IMR-90 (cell line): ENCODE measurements around the gene PAPSS1. TPM values are rescaled to one million over a fixed set of nuclear protein-coding genes. Genes with fewer than 3 reads are reported as not detected.
A peak's percentile ranks its signal among the peaks of the same experiment; 100 is the strongest.

Source experiments
- ATAC-seq: fragments of 200-7000 bp; cut with Tn5 transposase; 2 replicates; pipeline ENCODE4 v1.9.1; 2020; ENCODE audit warnings: low read depth, mild to moderate bottlenecking, moderate library complexity
- BruUV-seq: library from RNA; stranded (reverse); fragments of 400-500 nt; replicated peaks from 2 replicates; lab custom pipeline; 2021; lab: Mats Ljungman, UMichigan
- CTCF ChIA-PET: fragments of 300-600 bp; formaldehyde crosslinking; extraction: SDS; loops from one replicate; lab custom pipeline; 2021; ENCODE audit warnings: antibody characterized with exemption; lab: Yijun Ruan, JAX
- POLR2A ChIA-PET: fragments of 300-600 bp; sonication (Branson Sonifier 250); formaldehyde crosslinking; loops from one replicate; lab custom pipeline; 2022; ENCODE audit warnings: antibody characterized with exemption; ENCODE audit not compliant: unreplicated experiment; lab: Charles Lee
- DNase-seq: peaks from one replicate; pipeline ENCODE4 v3.0.0; 2013
- H2AFZ ChIP-seq: replicated peaks from 2 replicates; pipeline ENCODE3; 2013; ENCODE audit warnings: low read length, mild to moderate bottlenecking; ENCODE audit not compliant: poor library complexity
- H2AK5ac ChIP-seq: 2 replicates; pipeline ENCODE4 v1.6.1; 2013; ENCODE audit warnings: low read depth, low read length, inconsistent platforms
- H2AK9ac ChIP-seq: replicated peaks from 2 replicates; pipeline ENCODE3; 2013; ENCODE audit warnings: mild to moderate bottlenecking, low read depth, low read length, moderate library complexity; ENCODE audit not compliant: poor library complexity
- H2BK120ac ChIP-seq: 2 replicates; pipeline ENCODE4 v1.6.1; 2013; ENCODE audit warnings: low read depth, low read length, inconsistent platforms
- H2BK15ac ChIP-seq: 3 replicates; pipeline ENCODE4 v1.6.1; 2013; ENCODE audit warnings: low read depth, low read length, inconsistent platforms
- H2BK20ac ChIP-seq: 2 replicates; pipeline ENCODE4 v1.6.1; 2013; ENCODE audit warnings: low read depth, mild to moderate bottlenecking, inconsistent platforms, low read length, moderate library complexity
- H2BK5ac ChIP-seq: 2 replicates; pipeline ENCODE4 v1.6.1; 2013; ENCODE audit warnings: mild to moderate bottlenecking, low read depth, low read length, inconsistent platforms; ENCODE audit not compliant: poor library complexity, severe bottlenecking
- H3K14ac ChIP-seq: replicated peaks from 2 replicates; pipeline ENCODE4 v1.6.1; 2013; ENCODE audit warnings: low read depth, low read length, inconsistent platforms
- H3K18ac ChIP-seq: 2 replicates; pipeline ENCODE4 v1.6.1; 2013; ENCODE audit warnings: low read depth, low read length, control low read depth
- H3K23ac ChIP-seq: 2 replicates; pipeline ENCODE4 v1.6.1; 2013; ENCODE audit warnings: low read depth, low read length, inconsistent platforms
- H3K27ac ChIP-seq: 2 replicates; pipeline ENCODE4 v1.5.1; 2013; ENCODE audit warnings: mild to moderate bottlenecking, control low read depth, low read length; ENCODE audit not compliant: insufficient read depth
- H3K27me3 ChIP-seq: 2 replicates; pipeline ENCODE4 v1.6.1; 2013; ENCODE audit warnings: low read length; ENCODE audit not compliant: control insufficient read depth, insufficient read depth
- H3K36me3 ChIP-seq: 2 replicates; pipeline ENCODE4 v1.6.1; 2013; ENCODE audit warnings: low read length, mixed read lengths; ENCODE audit not compliant: control insufficient read depth, insufficient read depth
- H3K4ac ChIP-seq: 2 replicates; pipeline ENCODE4 v1.6.1; 2013; ENCODE audit warnings: low read depth, low read length, inconsistent platforms
- H3K4me1 ChIP-seq: 2 replicates; pipeline ENCODE4 v1.6.1; 2013; ENCODE audit warnings: low read length, mixed read lengths; ENCODE audit not compliant: control insufficient read depth, insufficient read depth
- H3K4me2 ChIP-seq: 2 replicates; pipeline ENCODE4 v1.6.1; 2013; ENCODE audit warnings: low read depth, mild to moderate bottlenecking, control low read depth, low read length, moderate library complexity
- H3K4me3 ChIP-seq: 2 replicates; pipeline ENCODE4 v1.5.1; 2013; ENCODE audit warnings: low read depth, mild to moderate bottlenecking, control low read depth, low read length, moderate library complexity; ENCODE audit not compliant: insufficient read depth
- H3K56ac ChIP-seq: 2 replicates; pipeline ENCODE4 v1.6.1; 2013; ENCODE audit warnings: low read length, inconsistent platforms; ENCODE audit not compliant: insufficient read depth; ENCODE audit errors: extremely low read depth
- H3K79me1 ChIP-seq, 2 experiments: 2 replicates each; pipeline ENCODE4 v1.6.1; 2013; ENCODE audit warnings: low read length in 2 of 2, inconsistent platforms in 1 of 2, low read depth in 1 of 2
- H3K9ac ChIP-seq: 2 replicates; pipeline ENCODE4 v1.6.1; 2013; ENCODE audit warnings: low read depth, low read length, control low read depth
- H3K9me1 ChIP-seq: 2 replicates; pipeline ENCODE4 v1.6.1; 2013; ENCODE audit warnings: low read length, inconsistent platforms; ENCODE audit not compliant: insufficient read depth
- H3K9me3 ChIP-seq: 2 replicates; pipeline ENCODE4 v1.6.1; 2013; ENCODE audit warnings: low read length; ENCODE audit not compliant: control insufficient read depth, insufficient read depth
- H4K20me1 ChIP-seq: 2 replicates; pipeline ENCODE4 v1.6.1; 2013; ENCODE audit warnings: low read length, inconsistent platforms; ENCODE audit not compliant: insufficient read depth
- H4K5ac ChIP-seq: 2 replicates; pipeline ENCODE4 v1.6.1; 2013; ENCODE audit warnings: mild to moderate bottlenecking, low read depth, low read length, control low read depth
- H4K8ac ChIP-seq, 2 experiments: 2 replicates each; pipeline ENCODE4 v1.6.1; 2013; ENCODE audit warnings: low read depth in 2 of 2, low read length in 2 of 2, control low read depth in 1 of 2, inconsistent platforms in 1 of 2
- H4K91ac ChIP-seq: 2 replicates; pipeline ENCODE4 v1.6.1; 2013; ENCODE audit warnings: low read depth, low read length, inconsistent platforms; ENCODE audit not compliant: insufficient read depth
- BHLHE40 ChIP-seq: fragments of 150-350 bp; IDR thresholded peaks from 2 replicates; pipeline ENCODE4 v1.6.1; 2016; ENCODE audit warnings: mild to moderate bottlenecking, low read depth, low read length
- CEBPB ChIP-seq: IDR thresholded peaks from 2 replicates; pipeline ENCODE4 v1.6.1; 2012; ENCODE audit warnings: low read depth, low read length, improper control_type of control experiment
- CHD1 ChIP-seq: IDR thresholded peaks from 2 replicates; pipeline ENCODE4 v1.6.1; 2012; ENCODE audit warnings: low read depth, low read length, improper control_type of control experiment
- FOS ChIP-seq: fragments of 150-350 bp; IDR thresholded peaks from 2 replicates; pipeline ENCODE4 v1.6.1; 2016; ENCODE audit warnings: low read depth, low read length
- MAFK ChIP-seq: IDR thresholded peaks from 2 replicates; pipeline ENCODE4 v1.6.1; 2012; ENCODE audit warnings: low read depth, low read length, improper control_type of control experiment
- MAZ ChIP-seq: IDR thresholded peaks from 2 replicates; pipeline ENCODE4 v1.6.1; 2012; ENCODE audit warnings: low read depth, mild to moderate bottlenecking, low read length, improper control_type of control experiment, moderate library complexity, borderline replicate concordance
- NFE2L2 ChIP-seq: fragments of 150-350 bp; IDR thresholded peaks from 2 replicates; pipeline ENCODE4 v1.6.1; 2016; ENCODE audit warnings: low read depth, mild to moderate bottlenecking, low read length
- POLR2A ChIP-seq: IDR thresholded peaks from 2 replicates; pipeline ENCODE4 v1.6.1; 2012; ENCODE audit warnings: mild to moderate bottlenecking, low read depth, low read length
- RAD21 ChIP-seq: IDR thresholded peaks from 2 replicates; pipeline ENCODE4 v1.6.1; 2012; ENCODE audit warnings: low read length, improper control_type of control experiment
- RCOR1 ChIP-seq: IDR thresholded peaks from 2 replicates; pipeline ENCODE4 v1.6.1; 2012; ENCODE audit warnings: mild to moderate bottlenecking, low read length, improper control_type of control experiment; ENCODE audit not compliant: insufficient replicate concordance
- RFX5 ChIP-seq: IDR thresholded peaks from 2 replicates; pipeline ENCODE4 v1.8.0; 2012; ENCODE audit warnings: low read depth, mild to moderate bottlenecking, low read length, moderate library complexity
- WGBS, 2 experiments: methylation state at CpG; one replicate each; pipeline versions ENCODE4 v1.1.5 to v1.1.7; 2013; ENCODE audit warnings: missing lambda C conversion rate in 2 of 2; ENCODE audit not compliant: insufficient read length in 1 of 2; ENCODE audit errors: extremely low coverage in 2 of 2; 5-methylcytosine and 5-hydroxymethylcytosine counted together
- dilution Hi-C: fragments of 300-500 bp; cut with HindIII; formaldehyde crosslinking; loops from one replicate; pipeline ENCODE4 v1.14.3; 2018; ENCODE audit warnings: low sequenced_read_pairs; ENCODE audit not compliant: unreplicated experiment
- in situ Hi-C: fragments of 300-500 bp; cut with MboI; formaldehyde crosslinking; loops from 3 replicates; pipeline ENCODE4 v1.14.3; 2019; ENCODE audit warnings: low sequenced_read_pairs, inconsistent platforms, mixed read lengths
- intact Hi-C: fragments of 100-400 bp; cut with micrococcal nuclease; formaldehyde crosslinking; loops from 2 replicates; pipeline ENCODE4 v1.10.0; 2022
- polyA plus RNA-seq, 3 experiments: library from polyadenylated mRNA; depleted of rRNA; stranded (reverse); fragments of >200 nt; gene quantifications; 2 replicates each; pipeline ENCODE4 v1.2.3, GENCODE V29; 2012; ENCODE audit warnings: low replicate concordance in 1 of 3
- total RNA-seq: library from RNA; depleted of rRNA; stranded (reverse); fragments of >200 nt; gene quantifications from 2 replicates; pipeline ENCODE4 v1.2.3, GENCODE V29; 2012
- TF ChIP-seq, protein P1 (sequence below): fragments of 150-350 bp; IDR thresholded peaks from 2 replicates; pipeline ENCODE4 v1.6.1; 2016; ENCODE audit warnings: low read depth, mild to moderate bottlenecking, low read length, moderate library complexity, borderline replicate concordance
- TF ChIP-seq, protein P2 (sequence below): fragments of 150-350 bp; IDR thresholded peaks from 2 replicates; pipeline ENCODE4 v1.6.1; 2017; ENCODE audit warnings: mild to moderate bottlenecking, antibody characterized with exemption, low read length, low read depth
- TF ChIP-seq, protein P3 (sequence below): conservative IDR thresholded peaks from 2 replicates; pipeline ENCODE4 v1.5.1; 2012; ENCODE audit warnings: mild to moderate bottlenecking, low read depth, low read length, improper control_type of control experiment

Gene PAPSS1
- total and polyA plus RNA-seq, 2 of the 4 experiments (the other 2 are of a cell fraction), result 71.8 to 82.8 TPM

DNA sequence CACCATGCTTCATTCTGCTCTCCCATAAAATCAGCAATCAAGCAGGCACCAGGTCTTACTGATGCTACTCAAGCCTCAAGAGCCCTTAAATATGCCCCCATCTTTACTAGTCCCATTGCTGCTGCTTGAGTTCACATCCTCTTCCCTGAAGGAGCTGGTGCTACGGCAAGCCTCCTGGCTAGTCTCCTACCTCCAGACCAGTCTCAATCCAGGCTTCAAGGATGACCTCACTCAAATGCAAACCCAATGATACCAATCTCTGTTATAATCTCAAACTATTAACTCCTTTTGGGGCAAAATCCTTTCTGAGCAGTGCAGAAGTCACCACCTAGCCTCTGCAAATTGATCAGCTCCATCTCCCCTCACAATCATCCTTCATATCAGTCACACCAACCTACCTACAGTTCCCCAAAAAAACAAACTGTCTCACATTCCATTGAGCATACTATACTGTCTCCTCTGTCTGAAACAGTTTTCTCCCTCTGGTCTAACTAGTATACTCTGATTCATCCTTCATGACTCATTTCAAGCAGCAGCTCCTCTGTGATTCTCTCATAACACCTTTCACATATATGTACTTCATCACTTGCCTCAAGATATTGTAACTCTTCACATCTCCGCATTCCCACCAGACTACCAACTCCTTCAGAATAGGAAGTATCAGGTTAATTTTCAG is 30.0 kb downstream of the PAPSS1 start (continued):
- peak; percentile 47 for TF ChIP-seq RCOR1

DNA sequence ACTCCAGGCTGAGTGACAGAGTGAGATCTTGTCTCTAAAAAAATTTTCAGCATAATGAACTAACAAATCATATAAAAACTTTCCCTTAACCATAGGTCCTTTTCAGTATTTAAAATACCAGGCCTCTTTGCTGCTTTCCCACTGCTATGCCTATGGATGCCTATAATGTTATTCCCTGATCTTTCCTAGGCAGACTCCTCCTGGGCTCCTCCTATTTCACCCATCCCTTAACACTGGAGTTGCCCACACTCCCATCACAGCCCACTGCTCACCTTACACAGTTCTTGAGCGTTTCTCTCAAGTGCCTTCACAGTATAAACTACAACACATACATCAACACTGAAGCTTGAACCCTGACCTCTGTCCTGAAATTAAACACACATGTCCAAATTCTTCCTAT is 31.6 kb downstream of the PAPSS1 start:
- H3K4me1 ChIP-seq, result peaks cover 3% of the 10 kb centered on the region
- H2BK120ac ChIP-seq, result no peak overlapping the region
- no peak overlapping the region for H4K5ac ChIP-seq
- no peak overlapping the region for H2BK5ac ChIP-seq
- H3K79me1 ChIP-seq, result peaks cover 14 to 26% of the 10 kb centered on the region in 2 experiments
- H2BK20ac ChIP-seq, result no peak overlapping the region
- ChIA-PET CTCF (no interaction called here), POLR2A (no interaction called here)
- H3K36me3 ChIP-seq, result peaks cover 4% of the 10 kb centered on the region
- dilution Hi-C loops (no loop called here), intact Hi-C loops (no loop called here), in situ Hi-C loops (no loop called here)
- peaks cover 15% of the 10 kb centered on the region for H3K9me1 ChIP-seq
- no peak overlapping the region for H3K4ac ChIP-seq
- no TSS peak for BruUV-seq
- no peak for ATAC-seq
- H2AK9ac ChIP-seq, result no peak overlapping the region
- no peak overlapping the region for H3K27ac ChIP-seq
- no peaks in the 10 kb centered on the region for H3K27me3 ChIP-seq
- H3K4me3 ChIP-seq, result no peak overlapping the region
- H4K8ac ChIP-seq, result no peak overlapping the region
- H3K18ac ChIP-seq, result no peak overlapping the region
- peaks cover 12% of the 10 kb centered on the region; the same call in 1 of the 2 replicates for H4K20me1 ChIP-seq
- H2AFZ ChIP-seq, result no peak overlapping the region
- no peak for DNase-seq
- H4K91ac ChIP-seq, result no peak overlapping the region
- H3K56ac ChIP-seq, result no peak overlapping the region
- no peak overlapping the region for H3K14ac ChIP-seq
- H2AK5ac ChIP-seq, result no peak overlapping the region
- H3K9ac ChIP-seq, result no peak overlapping the region
- H3K23ac ChIP-seq, result 0 out of 2 replicates have a peak overlapping the region, but pooled peaks have one; percentile 5
- H3K4me2 ChIP-seq, result no peak overlapping the region
- no peak overlapping the region for H2BK15ac ChIP-seq
- H3K9me3 ChIP-seq, result no peaks in the 10 kb centered on the region
- 50% methylated on average over 1 of the region's 1 CpG; no CpG with 5 or more reads in 1 of the 2 experiments for WGBS, 2 experiments
- TF ChIP-seq MAFK (no peak), POLR2A (no peak), FOS (no peak), RAD21 (no peak), RCOR1 (no peak), MAZ (no peak), NFE2L2 (no peak), RFX5 (no peak), CHD1 (no peak), CEBPB (no peak), BHLHE40 (no peak)
- TF ChIP-seq, protein P1, sequence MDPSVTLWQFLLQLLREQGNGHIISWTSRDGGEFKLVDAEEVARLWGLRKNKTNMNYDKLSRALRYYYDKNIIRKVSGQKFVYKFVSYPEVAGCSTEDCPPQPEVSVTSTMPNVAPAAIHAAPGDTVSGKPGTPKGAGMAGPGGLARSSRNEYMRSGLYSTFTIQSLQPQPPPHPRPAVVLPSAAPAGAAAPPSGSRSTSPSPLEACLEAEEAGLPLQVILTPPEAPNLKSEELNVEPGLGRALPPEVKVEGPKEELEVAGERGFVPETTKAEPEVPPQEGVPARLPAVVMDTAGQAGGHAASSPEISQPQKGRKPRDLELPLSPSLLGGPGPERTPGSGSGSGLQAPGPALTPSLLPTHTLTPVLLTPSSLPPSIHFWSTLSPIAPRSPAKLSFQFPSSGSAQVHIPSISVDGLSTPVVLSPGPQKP, result no peak
- TF ChIP-seq, protein P2, sequence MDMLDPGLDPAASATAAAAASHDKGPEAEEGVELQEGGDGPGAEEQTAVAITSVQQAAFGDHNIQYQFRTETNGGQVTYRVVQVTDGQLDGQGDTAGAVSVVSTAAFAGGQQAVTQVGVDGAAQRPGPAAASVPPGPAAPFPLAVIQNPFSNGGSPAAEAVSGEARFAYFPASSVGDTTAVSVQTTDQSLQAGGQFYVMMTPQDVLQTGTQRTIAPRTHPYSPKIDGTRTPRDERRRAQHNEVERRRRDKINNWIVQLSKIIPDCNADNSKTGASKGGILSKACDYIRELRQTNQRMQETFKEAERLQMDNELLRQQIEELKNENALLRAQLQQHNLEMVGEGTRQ, result no peak
- TF ChIP-seq, protein P3, sequence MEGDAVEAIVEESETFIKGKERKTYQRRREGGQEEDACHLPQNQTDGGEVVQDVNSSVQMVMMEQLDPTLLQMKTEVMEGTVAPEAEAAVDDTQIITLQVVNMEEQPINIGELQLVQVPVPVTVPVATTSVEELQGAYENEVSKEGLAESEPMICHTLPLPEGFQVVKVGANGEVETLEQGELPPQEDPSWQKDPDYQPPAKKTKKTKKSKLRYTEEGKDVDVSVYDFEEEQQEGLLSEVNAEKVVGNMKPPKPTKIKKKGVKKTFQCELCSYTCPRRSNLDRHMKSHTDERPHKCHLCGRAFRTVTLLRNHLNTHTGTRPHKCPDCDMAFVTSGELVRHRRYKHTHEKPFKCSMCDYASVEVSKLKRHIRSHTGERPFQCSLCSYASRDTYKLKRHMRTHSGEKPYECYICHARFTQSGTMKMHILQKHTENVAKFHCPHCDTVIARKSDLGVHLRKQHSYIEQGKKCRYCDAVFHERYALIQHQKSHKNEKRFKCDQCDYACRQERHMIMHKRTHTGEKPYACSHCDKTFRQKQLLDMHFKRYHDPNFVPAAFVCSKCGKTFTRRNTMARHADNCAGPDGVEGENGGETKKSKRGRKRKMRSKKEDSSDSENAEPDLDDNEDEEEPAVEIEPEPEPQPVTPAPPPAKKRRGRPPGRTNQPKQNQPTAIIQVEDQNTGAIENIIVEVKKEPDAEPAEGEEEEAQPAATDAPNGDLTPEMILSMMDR, result no peak
